BE2C (cell line): Measurements from ENCODE around the gene CACNA1A.
"Not testable (repeated sequence)": the region's sequence is repeated elsewhere in the genome, so short reads cannot be mapped to it uniquely, and the experiment has no call there.

Experiments used
- DNase-seq: peaks from one replicate; pipeline ENCODE4 v3.0.0-alpha.2; 2020
- H3K27me3 ChIP-seq: fragments of 250-450 bp; sonication (Bioruptor Pico); 2 replicates; pipeline ENCODE4 v1.5.1; 2020; ENCODE audit warnings: mild to moderate bottlenecking
- H3K36me3 ChIP-seq: fragments of 250-450 bp; sonication (Bioruptor Pico); 2 replicates; pipeline ENCODE4 v1.5.1; 2020; ENCODE audit warnings: mild to moderate bottlenecking
- H3K4me1 ChIP-seq: fragments of 250-450 bp; sonication (Bioruptor Pico); 2 replicates; pipeline ENCODE4 v1.5.1; 2020
- H3K4me3 ChIP-seq: 2 replicates; pipeline ENCODE4 v1.5.1; 2011; ENCODE audit warnings: low read depth, low read length
- H3K9me3 ChIP-seq: fragments of 250-450 bp; sonication (Bioruptor Pico); 2 replicates; pipeline ENCODE4 v1.5.1; 2020
- TF ChIP-seq, protein P1 (sequence below): IDR thresholded peaks from 2 replicates; pipeline ENCODE4 v1.5.1; 2012; ENCODE audit warnings: mild to moderate bottlenecking, low read depth, low read length

Gene CACNA1A

DNA sequence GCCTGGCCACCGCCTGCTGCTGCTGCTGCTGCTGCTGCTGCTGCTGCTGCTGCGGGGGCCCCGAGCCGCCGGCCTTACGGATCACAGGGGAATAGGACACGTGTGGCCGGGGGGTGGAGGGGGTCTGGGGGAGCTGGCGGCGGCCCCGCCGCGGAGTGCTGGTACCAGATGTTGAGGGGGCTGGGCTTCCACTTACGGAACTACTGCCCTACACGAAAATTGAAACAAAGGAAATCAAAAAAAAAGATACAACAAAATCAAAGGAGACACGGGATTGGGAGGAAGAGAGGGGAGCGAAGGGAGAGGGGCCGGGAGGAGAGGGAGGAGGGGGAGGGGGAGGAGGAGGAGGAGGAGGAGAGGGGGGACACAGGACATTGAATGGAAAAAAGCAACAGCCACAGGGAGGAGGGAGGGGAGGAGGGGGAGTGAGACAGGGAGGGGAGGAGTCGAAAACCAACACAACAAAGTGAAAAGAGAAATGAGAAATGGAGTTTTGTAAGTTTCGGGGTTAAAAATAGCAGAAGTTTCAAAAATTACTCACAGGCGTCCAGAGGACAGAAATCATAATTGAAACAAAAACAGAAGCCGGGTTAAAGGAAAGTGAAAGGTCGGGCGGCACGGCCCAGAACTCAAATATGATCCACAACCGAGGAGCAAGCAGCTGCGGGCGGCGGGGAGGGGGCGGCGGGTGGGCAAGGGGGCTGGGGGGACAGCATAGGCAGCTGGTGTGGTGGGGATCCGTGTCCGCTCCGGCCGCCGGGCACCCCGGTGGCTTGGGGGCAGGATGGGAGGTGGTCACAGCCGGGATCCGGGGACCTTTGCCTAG, 298.2 kb downstream of the CACNA1A start:
- DNase-seq: no peak
- TF ChIP-seq, protein P1, sequence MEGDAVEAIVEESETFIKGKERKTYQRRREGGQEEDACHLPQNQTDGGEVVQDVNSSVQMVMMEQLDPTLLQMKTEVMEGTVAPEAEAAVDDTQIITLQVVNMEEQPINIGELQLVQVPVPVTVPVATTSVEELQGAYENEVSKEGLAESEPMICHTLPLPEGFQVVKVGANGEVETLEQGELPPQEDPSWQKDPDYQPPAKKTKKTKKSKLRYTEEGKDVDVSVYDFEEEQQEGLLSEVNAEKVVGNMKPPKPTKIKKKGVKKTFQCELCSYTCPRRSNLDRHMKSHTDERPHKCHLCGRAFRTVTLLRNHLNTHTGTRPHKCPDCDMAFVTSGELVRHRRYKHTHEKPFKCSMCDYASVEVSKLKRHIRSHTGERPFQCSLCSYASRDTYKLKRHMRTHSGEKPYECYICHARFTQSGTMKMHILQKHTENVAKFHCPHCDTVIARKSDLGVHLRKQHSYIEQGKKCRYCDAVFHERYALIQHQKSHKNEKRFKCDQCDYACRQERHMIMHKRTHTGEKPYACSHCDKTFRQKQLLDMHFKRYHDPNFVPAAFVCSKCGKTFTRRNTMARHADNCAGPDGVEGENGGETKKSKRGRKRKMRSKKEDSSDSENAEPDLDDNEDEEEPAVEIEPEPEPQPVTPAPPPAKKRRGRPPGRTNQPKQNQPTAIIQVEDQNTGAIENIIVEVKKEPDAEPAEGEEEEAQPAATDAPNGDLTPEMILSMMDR: no peak
- no peaks in the 10 kb centered on the region for H3K36me3 ChIP-seq
- H3K9me3 ChIP-seq: no peaks in the 10 kb centered on the region
- no peaks in the 10 kb centered on the region for H3K27me3 ChIP-seq
- H3K4me1 ChIP-seq: no peaks in the 10 kb centered on the region
- H3K4me3 ChIP-seq: no peak overlapping the region

DNA sequence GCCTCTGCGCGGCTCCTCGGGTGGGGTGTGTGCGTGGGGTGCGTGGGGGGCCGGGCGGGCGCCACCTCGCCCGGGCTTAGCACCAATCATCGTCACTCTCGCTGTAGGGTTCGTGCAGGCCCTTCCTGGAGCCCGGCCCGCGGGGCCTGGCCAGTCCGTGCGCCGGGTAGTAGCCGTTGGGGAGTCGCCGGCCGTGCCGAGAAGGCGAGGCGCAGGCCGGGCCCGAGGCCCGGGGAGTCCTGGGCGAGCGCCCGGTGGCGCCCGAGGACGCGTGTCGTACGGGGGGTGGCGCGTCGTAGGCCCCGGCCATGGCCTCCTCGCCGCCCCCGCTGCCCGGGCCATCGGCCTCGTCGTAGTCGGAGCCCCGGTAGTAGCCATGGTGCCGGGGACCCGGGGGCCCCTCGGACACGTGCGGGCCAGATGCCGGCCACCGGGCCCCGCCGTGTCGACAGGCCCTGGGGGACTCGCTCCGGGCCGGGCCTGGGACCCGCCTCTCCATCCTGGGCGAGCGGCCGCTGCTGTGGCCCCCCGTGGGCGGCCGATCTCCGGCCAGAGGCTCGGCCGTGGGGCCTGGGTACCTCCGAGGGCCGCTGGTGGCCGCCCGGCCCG, 298.9 kb downstream of the CACNA1A start:
- Histone ChIP-seq H3K4me3 (no peak overlapping the region), H3K4me1 (no peaks in the 10 kb centered on the region), H3K27me3 (no peaks in the 10 kb centered on the region), H3K36me3 (no peaks in the 10 kb centered on the region), H3K9me3 (no peaks in the 10 kb centered on the region)
- DNase-seq: no peak
- TF ChIP-seq, protein P1: no peak

- TF ChIP-seq, protein P1: no peak
- no peak for DNase-seq
- Histone ChIP-seq H3K4me1 (no peaks in the 10 kb centered on the region), H3K4me3 (no peak overlapping the region), H3K9me3 (no peaks in the 10 kb centered on the region), H3K27me3 (no peaks in the 10 kb centered on the region), H3K36me3 (no peaks in the 10 kb centered on the region)
Measured at GRCh38 chr19:13206587-13206986, 299.7 kb downstream of the CACNA1A start.

GRCh38 chr19:13202112-13202511, 304.2 kb downstream of the CACNA1A start:
- H3K9me3 ChIP-seq, H3K27me3 ChIP-seq, H3K4me3 ChIP-seq, DNase-seq, H3K4me1 ChIP-seq, H3K36me3 ChIP-seq: not testable (repeated sequence)

DNA sequence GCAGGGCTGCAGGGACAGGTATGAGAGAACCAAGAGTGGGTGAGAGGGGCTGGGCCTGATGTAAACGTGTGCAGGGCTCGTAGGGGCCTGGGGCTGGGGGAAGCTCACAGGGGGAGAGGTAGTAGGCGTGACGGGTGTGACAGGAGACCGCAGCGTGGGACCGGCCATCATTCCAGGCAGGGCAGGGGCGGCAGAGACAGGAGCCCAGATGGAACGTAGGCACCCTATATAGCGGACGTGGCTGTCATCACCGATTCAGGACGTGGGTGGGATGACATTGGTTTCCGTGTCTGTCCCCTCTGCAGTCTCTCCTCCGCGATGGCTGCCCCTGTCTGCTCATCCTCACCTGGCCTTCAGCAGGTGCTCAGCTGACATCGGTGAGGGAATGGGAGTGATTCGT, 307.6 kb downstream of the CACNA1A start:
- no peaks in the 10 kb centered on the region for H3K36me3 ChIP-seq
- TF ChIP-seq, protein P1: no peak
- H3K4me3 ChIP-seq: no peak overlapping the region
- H3K27me3 ChIP-seq: no peaks in the 10 kb centered on the region
- H3K9me3 ChIP-seq: no peaks in the 10 kb centered on the region
- H3K4me1 ChIP-seq: no peaks in the 10 kb centered on the region
- DNase-seq: no peak

DNA sequence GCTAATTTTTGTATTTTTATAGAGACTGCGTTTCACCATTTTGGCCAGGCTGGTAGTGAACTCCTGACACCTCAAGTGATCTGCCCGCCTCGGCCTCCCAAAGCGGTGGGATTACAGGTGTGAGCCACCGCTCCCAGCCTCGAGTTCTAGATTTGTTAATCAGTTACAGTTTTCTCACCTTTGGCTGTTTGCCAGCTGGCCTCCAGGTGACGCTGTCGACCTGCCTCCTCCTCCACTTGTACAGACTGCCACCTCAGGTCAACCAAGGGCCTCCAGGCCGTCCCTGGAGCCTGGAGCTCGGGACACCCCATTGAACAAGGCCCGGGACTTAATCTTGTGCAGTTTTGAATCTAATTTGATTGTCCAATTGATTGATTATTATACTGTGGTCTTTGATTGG, 310.6 kb downstream of the CACNA1A start:
- H3K36me3 ChIP-seq: no peaks in the 10 kb centered on the region
- H3K27me3 ChIP-seq: no peaks in the 10 kb centered on the region
- H3K9me3 ChIP-seq: no peaks in the 10 kb centered on the region
- no peak for DNase-seq
- TF ChIP-seq, protein P1: no peak
- no peaks in the 10 kb centered on the region for H3K4me1 ChIP-seq
- H3K4me3 ChIP-seq: no peak overlapping the region
